Liver (tissue), 3 donors: Measurements from ENCODE around the gene RELL2.

ENCODE experiments used
- CTCF ChIP-seq: fragments of 150-350 bp; IDR thresholded peaks from 2 replicates; pipeline ENCODE4 v1.5.1; 2017; ENCODE audit warnings: improper control_type of control experiment, low read depth, low read length; ENCODE audit not compliant: missing input control
- RXRA ChIP-seq, 2 donors: IDR thresholded peaks; 2 replicates each; pipeline ENCODE4 v1.6.1; 2017 to 2018; ENCODE audit warnings: antibody characterized with exemption in 2 of 2, mild to moderate bottlenecking in 1 of 2
- SP1 ChIP-seq: IDR thresholded peaks from 2 replicates; pipeline ENCODE4 v1.6.1; 2018; ENCODE audit warnings: antibody characterized with exemption, mild to moderate bottlenecking
- TAF1 ChIP-seq: conservative IDR thresholded peaks from 2 replicates; pipeline ENCODE4 v1.6.1; 2016; ENCODE audit warnings: antibody characterized with exemption, mild to moderate bottlenecking
- YY1 ChIP-seq: IDR thresholded peaks from 2 replicates; pipeline ENCODE4 v1.6.1; 2016; ENCODE audit warnings: antibody characterized with exemption, mild to moderate bottlenecking
- ZBTB33 ChIP-seq: IDR thresholded peaks from 2 replicates; pipeline ENCODE4 v1.6.1; 2016; ENCODE audit warnings: antibody characterized with exemption
- donor health status: healthy.
- donor health status: healthy.

GRCh38 chr5:141649056-141649688 lies 12.4 kb downstream of the RELL2 start:
- TF ChIP-seq CTCF = no peak
- TF ChIP-seq SP1 = no peak
- TF ChIP-seq TAF1 = no peak
- TF ChIP-seq RXRA (IDR thresholded peaks at IDR 0.05) = no peak
- TF ChIP-seq ZBTB33 = no peak
- no peak for TF ChIP-seq YY1
